ENCODE measurements around the gene TFAP2E. TPM values are rescaled to one million over a fixed set of nuclear protein-coding genes. Genes with fewer than 3 reads are reported as not detected.
A peak's percentile ranks its signal among the peaks of the same experiment; 100 is the strongest.

The TFAP2E gene
- total RNA-seq, 2 donors from 2014 or later = 4.7 TPM; not detected in 1

GRCh38 chr1:35564037-35564883 lies 8.9 kb upstream of the TFAP2E start:
- no peak overlapping the region for H3K4me3 ChIP-seq
- peak; percentile 78 for TF ChIP-seq CTCF (IDR thresholded peaks at IDR 0.05)
- ATAC-seq (ENCODE audit: insufficient number of reproducible peaks, low FRiP score, low read depth) (no peak), DNase-seq (ENCODE audit: low spot score) (peak; percentile 43)
- H3K36me3 ChIP-seq = peaks cover 3% of the 10 kb centered on the region
- H3K27ac ChIP-seq = no peak overlapping the region
- no peaks in the 10 kb centered on the region for H3K27me3 ChIP-seq (replicated peaks; ENCODE audit: insufficient read depth)
- H3K9me3 ChIP-seq = no peaks in the 10 kb centered on the region
- peaks cover 6 to 18% of the 10 kb centered on the region in 2 donors for H3K4me1 ChIP-seq (ENCODE audit: control insufficient read depth in 1 of 2, low read depth in 2 of 2)

- no peak for DNase-seq (ENCODE audit: low spot score)
Observed at GRCh38 chr1:35564884-35565741, 8.0 kb upstream of the TFAP2E start.

GRCh38 chr1:35565742-35566133 lies 7.4 kb upstream of the TFAP2E start:
- peaks cover 4 to 11% of the 10 kb centered on the region in 2 donors for H3K4me1 ChIP-seq (ENCODE audit: control insufficient read depth in 1 of 2, low read depth in 2 of 2)
- H3K27ac ChIP-seq = no peak overlapping the region
- no peak for DNase-seq (ENCODE audit: low spot score)
- H3K9me3 ChIP-seq = no peaks in the 10 kb centered on the region
- peaks cover 3% of the 10 kb centered on the region for H3K36me3 ChIP-seq
- ATAC-seq (ENCODE audit: insufficient number of reproducible peaks, low FRiP score, low read depth) = no peak
- no peaks in the 10 kb centered on the region for H3K27me3 ChIP-seq (replicated peaks; ENCODE audit: insufficient read depth)
- no peak overlapping the region for H3K4me3 ChIP-seq
- no peak for TF ChIP-seq CTCF (IDR thresholded peaks at IDR 0.05)

More at GRCh38 chr1:35564884-35565741, 8.0 kb upstream of the TFAP2E start:
- ATAC-seq (ENCODE audit: insufficient number of reproducible peaks, low FRiP score, low read depth) = no peak
- Histone ChIP-seq H3K4me3 (no peak overlapping the region), H3K4me1 (ENCODE audit: control insufficient read depth in 1 of 2, low read depth in 2 of 2) (peaks cover 6 to 18% of the 10 kb centered on the region in 2 donors), H3K27ac (no peak overlapping the region), H3K36me3 (peaks cover 3% of the 10 kb centered on the region), H3K9me3 (no peaks in the 10 kb centered on the region), H3K27me3 (replicated peaks; ENCODE audit: insufficient read depth) (no peaks in the 10 kb centered on the region)
- no peak for TF ChIP-seq CTCF (IDR thresholded peaks at IDR 0.05)

- Histone ChIP-seq H3K27me3 (replicated peaks; ENCODE audit: insufficient read depth) (no peaks in the 10 kb centered on the region), H3K36me3 (peaks cover 3% of the 10 kb centered on the region), H3K4me3 (no peak overlapping the region), H3K9me3 (no peaks in the 10 kb centered on the region), H3K27ac (no peak overlapping the region), H3K4me1 (ENCODE audit: control insufficient read depth in 1 of 2, low read depth in 2 of 2) (peaks cover 3 to 8% of the 10 kb centered on the region in 2 donors)
- ATAC-seq (ENCODE audit: insufficient number of reproducible peaks, low FRiP score, low read depth) (no peak), DNase-seq (ENCODE audit: low spot score) (no peak)
- TF ChIP-seq CTCF (IDR thresholded peaks at IDR 0.05) = no peak
Observed at GRCh38 chr1:35567947-35568558, 5.1 kb upstream of the TFAP2E start.
